Astrocyte (in vitro differentiated cells and primary cell): ENCODE data around the gene METTL15. TPM values are rescaled to one million over a fixed set of nuclear protein-coding genes. Genes with fewer than 3 reads are reported as not detected.
"Not testable (repeated sequence)": the region's sequence is repeated elsewhere in the genome, so short reads cannot be mapped to it uniquely, and the experiment has no call there.

Experiments
- DNase-seq: peaks from one replicate; pipeline ENCODE4 v3.0.0-alpha.2; 2010; ENCODE audit warnings: low read depth
- FAIRE-seq: peaks from 2 replicates; lab custom pipeline; 2011; peaks lifted over from hg19 to GRCh38; lab: Jason Lieb, UNC
- H2AFZ ChIP-seq: 2 replicates; pipeline ENCODE4 v1.6.0; 2012; ENCODE audit warnings: low read depth, low read length, inconsistent platforms
- H3K27ac ChIP-seq: 2 replicates; pipeline ENCODE4 v1.5.1; 2011; ENCODE audit warnings: low read depth, low read length, inconsistent platforms
- H3K27me3 ChIP-seq: 2 replicates; pipeline ENCODE4 v1.6.0; 2011; ENCODE audit warnings: low read length, inconsistent platforms; ENCODE audit not compliant: insufficient read depth
- H3K36me3 ChIP-seq: 2 replicates; pipeline ENCODE4 v1.5.1; 2011; ENCODE audit warnings: low read length, inconsistent platforms; ENCODE audit not compliant: insufficient read depth
- H3K4me1 ChIP-seq: 2 replicates; pipeline ENCODE4 v1.5.1; 2011; ENCODE audit warnings: low read length, inconsistent platforms; ENCODE audit not compliant: insufficient read depth
- H3K4me2 ChIP-seq: 2 replicates; pipeline ENCODE4 v1.6.0; 2012; ENCODE audit warnings: low read length, inconsistent platforms
- H3K4me3 ChIP-seq: 2 replicates; pipeline ENCODE4 v1.5.1; 2011; ENCODE audit warnings: low read depth, mild to moderate bottlenecking, low read length, inconsistent platforms; ENCODE audit not compliant: insufficient read depth
- H3K79me2 ChIP-seq: 2 replicates; pipeline ENCODE4 v1.6.0; 2012; ENCODE audit warnings: mild to moderate bottlenecking, low read length, inconsistent platforms; ENCODE audit not compliant: insufficient read depth
- H3K9ac ChIP-seq: 2 replicates; pipeline ENCODE4 v1.6.0; 2012; ENCODE audit warnings: mild to moderate bottlenecking, low read length, inconsistent platforms
- H3K9me3 ChIP-seq: 2 replicates; pipeline ENCODE4 v1.5.1; 2012; ENCODE audit warnings: low read depth, mild to moderate bottlenecking, low read length, inconsistent platforms; ENCODE audit not compliant: insufficient read depth
- H4K20me1 ChIP-seq: 2 replicates; pipeline ENCODE4 v1.6.0; 2012; ENCODE audit warnings: low read length, inconsistent platforms; ENCODE audit not compliant: insufficient read depth
- H3K27ac Mint-ChIP-seq: one replicate; pipeline ENCODE4 v1.8.0; 2021; ENCODE audit warnings: mild to moderate bottlenecking, mixed read lengths; ENCODE audit not compliant: unreplicated experiment
- H3K27me3 Mint-ChIP-seq: one replicate; pipeline ENCODE4 v1.8.0; 2021; ENCODE audit warnings: low read depth, mixed read lengths; ENCODE audit not compliant: unreplicated experiment
- H3K36me3 Mint-ChIP-seq: one replicate; pipeline ENCODE4 v1.8.0; 2021; ENCODE audit warnings: low read depth, mixed read lengths; ENCODE audit not compliant: unreplicated experiment
- H3K4me1 Mint-ChIP-seq: one replicate; pipeline ENCODE4 v1.8.0; 2021; ENCODE audit warnings: low read depth, mixed read lengths; ENCODE audit not compliant: unreplicated experiment
- H3K4me3 Mint-ChIP-seq: one replicate; pipeline ENCODE4 v1.8.0; 2021; ENCODE audit warnings: mild to moderate bottlenecking, moderate library complexity, mixed read lengths; ENCODE audit not compliant: unreplicated experiment
- H3K9me3 Mint-ChIP-seq: one replicate; pipeline ENCODE4 v1.8.0; 2021; ENCODE audit warnings: mild to moderate bottlenecking, mixed read lengths; ENCODE audit not compliant: unreplicated experiment
- CTCF ChIP-seq: IDR thresholded peaks from 2 replicates; pipeline ENCODE4 v1.5.1; 2011; ENCODE audit warnings: low read depth, mild to moderate bottlenecking, inconsistent platforms, low read length, moderate library complexity; ENCODE audit not compliant: insufficient read depth
- EZH2 ChIP-seq: IDR thresholded peaks from 2 replicates; pipeline ENCODE4 v1.6.1; 2012; ENCODE audit warnings: mild to moderate bottlenecking, low read length, inconsistent platforms; ENCODE audit not compliant: insufficient read depth
- total RNA-seq: library from RNA; stranded (reverse); gene quantifications from 2 replicates; pipeline ENCODE4 v1.2.1, GENCODE V29; 2021

Gene METTL15
- total RNA-seq, 1 donor from 2014 or later = 10.8 TPM

- no peaks in the 10 kb centered on the region for H3K27me3 Mint-ChIP-seq
- no peak overlapping the region for H3K9ac ChIP-seq
- H3K27ac Mint-ChIP-seq = no peak overlapping the region
- no peak overlapping the region for H3K4me3 ChIP-seq
- H3K4me2 ChIP-seq = no peak overlapping the region
- H3K4me1 ChIP-seq = no peaks in the 10 kb centered on the region
- H3K4me1 Mint-ChIP-seq = no peaks in the 10 kb centered on the region
- H4K20me1 ChIP-seq = no peaks in the 10 kb centered on the region
- no peaks in the 10 kb centered on the region for H3K36me3 ChIP-seq
- FAIRE-seq (no peak), DNase-seq (no peak)
- H2AFZ ChIP-seq = no peak overlapping the region
- no peak overlapping the region for H3K27ac ChIP-seq
- no peaks in the 10 kb centered on the region for H3K27me3 ChIP-seq
- H3K9me3 ChIP-seq = no peaks in the 10 kb centered on the region
- H3K4me3 Mint-ChIP-seq = no peak overlapping the region
- TF ChIP-seq CTCF (no peak), EZH2 (no peak)
- H3K36me3 Mint-ChIP-seq = no peaks in the 10 kb centered on the region
- H3K9me3 Mint-ChIP-seq = no peaks in the 10 kb centered on the region
- H3K79me2 ChIP-seq = no peaks in the 10 kb centered on the region
Observed at GRCh38 chr11:28353991-28354390, 245.8 kb downstream of the METTL15 start.

- TF ChIP-seq EZH2 = no peak
- TF ChIP-seq CTCF = no peak
- H3K27me3 ChIP-seq = no peaks in the 10 kb centered on the region
- H3K79me2 ChIP-seq = no peaks in the 10 kb centered on the region
- Mint-ChIP-seq H3K27ac (peak overlapping the region; percentile 75), H3K36me3 (no peaks in the 10 kb centered on the region), H3K4me3 (no peak overlapping the region), H3K27me3 (no peaks in the 10 kb centered on the region), H3K9me3 (peaks cover 13% of the 10 kb centered on the region), H3K4me1 (peaks cover 10% of the 10 kb centered on the region)
- no peak overlapping the region for H3K4me3 ChIP-seq
- H3K9me3 ChIP-seq = peaks cover 2% of the 10 kb centered on the region
- H3K4me1 ChIP-seq = no peaks in the 10 kb centered on the region
- no peak overlapping the region for H3K9ac ChIP-seq
- H4K20me1 ChIP-seq = no peaks in the 10 kb centered on the region
- FAIRE-seq (no peak), DNase-seq (peak; percentile 46)
- no peak overlapping the region for H3K27ac ChIP-seq
- H3K4me2 ChIP-seq = no peak overlapping the region
- H2AFZ ChIP-seq = no peak overlapping the region
- no peaks in the 10 kb centered on the region for H3K36me3 ChIP-seq
Observed at GRCh38 chr11:28366549-28367346, 258.6 kb downstream of the METTL15 start.

GRCh38 chr11:28378095-28378494 is 269.9 kb downstream of the METTL15 start:
- not testable (repeated sequence) for DNase-seq

More at GRCh38 chr11:28378095-28378494, 269.9 kb downstream of the METTL15 start:
- H3K4me2 ChIP-seq, H3K9me3 ChIP-seq, H3K9ac ChIP-seq, H2AFZ ChIP-seq, H3K4me1 ChIP-seq, H3K36me3 ChIP-seq, H3K79me2 ChIP-seq, H3K4me3 Mint-ChIP-seq, H3K27me3 ChIP-seq, H3K4me3 ChIP-seq, H3K36me3 Mint-ChIP-seq, H3K27ac ChIP-seq, H3K4me1 Mint-ChIP-seq, H3K27ac Mint-ChIP-seq, H3K27me3 Mint-ChIP-seq, FAIRE-seq, H4K20me1 ChIP-seq: not testable (repeated sequence)
- H3K9me3 Mint-ChIP-seq = peaks cover 11% of the 10 kb centered on the region

Other genes starting within 250 kb of the METTL15 start
- 2.5 and 3.8 TPM in 2 replicates for gene KIF18A, start 232 bp upstream of the METTL15 start, total RNA-seq